ENCODE data around the gene MIS18A.

MIS18A gene

DNA sequence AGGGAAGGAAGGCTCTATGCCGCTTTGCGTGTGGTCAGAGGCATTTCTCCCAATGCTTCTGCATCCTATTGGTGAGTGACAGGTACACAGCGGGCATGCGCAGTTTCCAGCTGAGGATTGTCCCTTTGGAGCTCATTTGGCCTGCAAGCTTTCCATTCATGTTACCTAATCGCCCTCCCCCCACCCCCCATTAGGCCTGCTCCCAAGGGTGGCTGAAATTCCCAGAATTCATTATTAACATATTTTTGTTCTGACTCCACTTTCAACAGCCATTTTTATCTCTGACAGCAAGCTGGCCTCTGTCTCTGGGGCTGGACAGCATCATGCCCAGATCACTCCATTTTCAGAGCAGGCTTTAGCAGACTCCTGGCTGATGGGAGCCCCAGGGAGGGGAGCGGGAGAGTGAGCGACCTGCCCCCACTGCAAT, 25.6 kb downstream of the MIS18A start:
- DNase-seq (ENCODE audit: low spot score) = no peak

DNA sequence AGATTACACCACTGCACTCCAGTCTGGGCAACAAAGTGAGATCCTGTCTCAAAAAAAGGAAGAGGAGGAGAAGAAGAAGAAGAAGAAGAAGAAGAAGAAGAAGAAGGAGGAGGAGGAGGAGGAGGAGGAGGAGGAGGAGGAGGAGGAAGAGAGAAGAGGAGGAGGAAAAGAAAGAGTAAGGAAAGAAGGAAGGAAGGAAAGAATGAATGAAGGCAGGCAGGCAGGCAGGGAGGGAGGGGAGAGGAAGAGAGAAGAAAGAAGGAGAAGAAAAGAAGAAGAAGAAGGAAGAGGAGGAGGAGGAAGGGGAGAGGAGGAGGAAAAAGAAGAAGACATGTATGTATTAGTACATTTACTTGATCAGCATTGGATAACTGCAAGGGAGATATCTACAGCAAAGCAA, 26.7 kb downstream of the MIS18A start:
- no peak for DNase-seq (ENCODE audit: low spot score)

DNA sequence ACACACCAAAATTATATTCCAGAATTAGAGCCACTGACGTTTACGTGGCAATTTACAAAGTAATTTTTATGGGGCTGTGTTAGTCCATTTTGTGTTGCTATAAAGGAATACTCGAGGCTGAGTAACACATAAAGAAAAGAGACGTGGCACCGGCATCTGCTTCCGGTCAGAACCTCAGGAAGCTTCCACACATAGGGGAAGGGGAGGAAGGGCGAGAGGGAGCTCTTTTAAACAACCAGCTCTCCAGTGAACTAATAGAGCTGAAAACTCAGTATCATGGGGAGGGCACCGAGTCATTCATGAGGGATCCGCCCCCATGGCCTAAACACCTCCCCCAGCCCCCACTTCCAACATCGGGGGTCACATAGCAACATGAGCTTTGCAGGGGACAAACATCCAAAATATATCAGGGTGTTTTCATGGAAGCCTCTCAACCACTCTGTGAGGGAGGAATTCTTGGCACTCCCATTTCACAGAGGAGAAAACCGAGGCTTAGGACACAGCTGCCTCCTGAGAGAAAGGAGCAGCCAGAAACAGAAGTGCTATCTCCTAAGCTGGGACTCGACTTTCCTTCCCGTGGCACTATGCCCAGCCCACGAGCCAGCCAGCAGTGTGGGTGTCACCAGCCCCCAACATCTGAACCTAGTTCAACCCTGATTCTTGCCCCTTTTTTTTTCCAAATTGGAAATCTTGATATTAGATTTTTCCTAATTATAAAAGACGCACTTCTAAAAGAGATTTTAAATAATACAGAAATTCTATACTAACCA, 29.2 kb downstream of the MIS18A start:
- no peak for DNase-seq (ENCODE audit: low spot score)

DNA sequence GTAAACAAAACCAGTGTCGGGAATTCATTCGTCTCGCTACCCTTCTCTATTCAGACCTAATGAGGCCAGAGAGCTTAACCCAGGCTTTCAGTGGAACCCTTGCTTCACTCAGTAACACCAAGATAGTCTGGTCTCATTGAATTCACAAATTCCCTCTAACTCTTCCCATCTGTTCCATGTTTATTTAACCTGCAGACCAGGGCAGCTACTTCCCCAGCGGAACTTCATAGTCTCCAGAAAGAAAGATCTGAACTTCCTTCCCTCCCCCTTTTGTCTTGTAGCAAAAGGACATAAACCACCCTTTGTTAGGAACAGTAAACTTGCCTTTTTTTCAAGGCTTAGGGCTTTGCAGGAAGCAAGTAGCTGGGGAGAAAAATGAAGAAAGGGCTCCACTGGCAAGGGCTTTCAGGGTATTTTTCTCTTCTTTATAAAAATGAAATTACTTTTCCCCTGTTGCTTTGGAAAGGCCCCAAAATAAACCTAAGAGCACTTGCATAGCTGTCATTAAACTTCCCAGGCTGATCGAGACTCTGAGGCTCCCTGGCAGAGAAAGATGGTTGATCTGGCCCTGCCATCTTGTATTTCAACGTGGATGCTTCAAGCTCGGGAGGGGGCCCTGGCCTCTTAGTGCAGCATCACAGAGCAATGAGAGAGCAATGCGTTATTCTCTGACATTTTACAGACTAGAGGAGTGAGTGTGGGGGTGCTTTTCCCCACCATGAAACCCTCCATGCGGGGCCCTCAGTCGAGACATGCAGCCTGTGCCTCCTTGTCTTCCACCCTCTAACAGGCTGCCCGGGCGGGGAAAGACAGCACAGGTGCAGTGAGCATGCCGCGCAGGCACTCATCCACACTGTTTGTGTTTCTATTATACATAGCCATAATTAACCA, 30.0 kb downstream of the MIS18A start:
- DNase-seq (ENCODE audit: low spot score) = no peak

DNA sequence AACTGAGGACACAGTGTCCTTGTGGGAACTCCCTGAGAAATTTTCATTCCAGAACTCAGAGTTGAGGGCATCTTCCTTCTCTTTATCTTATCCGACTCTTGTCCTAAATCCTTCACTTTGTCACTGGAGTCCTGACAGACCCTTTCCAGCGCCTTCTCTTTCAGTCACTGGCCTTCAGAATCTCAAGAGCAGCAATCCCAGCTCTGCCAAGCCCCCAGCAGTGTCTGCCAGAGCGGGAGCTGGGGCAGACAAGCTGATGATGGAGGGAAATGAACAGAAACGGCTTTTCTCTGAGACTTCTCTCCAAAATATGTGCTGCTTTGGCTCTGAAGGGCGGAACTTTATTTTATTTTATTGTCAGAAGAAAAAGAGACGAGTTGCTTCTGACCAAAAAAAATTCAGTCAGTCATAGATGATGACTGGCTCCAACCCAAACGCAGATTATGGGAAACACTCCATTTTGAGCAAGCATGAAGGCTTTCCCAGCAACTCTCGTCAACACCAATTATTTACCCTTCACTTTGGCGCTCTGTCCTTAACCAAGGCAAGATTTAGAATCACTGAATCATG, 32.2 kb downstream of the MIS18A start:
- DNase-seq (ENCODE audit: low spot score) = no peak

DNA sequence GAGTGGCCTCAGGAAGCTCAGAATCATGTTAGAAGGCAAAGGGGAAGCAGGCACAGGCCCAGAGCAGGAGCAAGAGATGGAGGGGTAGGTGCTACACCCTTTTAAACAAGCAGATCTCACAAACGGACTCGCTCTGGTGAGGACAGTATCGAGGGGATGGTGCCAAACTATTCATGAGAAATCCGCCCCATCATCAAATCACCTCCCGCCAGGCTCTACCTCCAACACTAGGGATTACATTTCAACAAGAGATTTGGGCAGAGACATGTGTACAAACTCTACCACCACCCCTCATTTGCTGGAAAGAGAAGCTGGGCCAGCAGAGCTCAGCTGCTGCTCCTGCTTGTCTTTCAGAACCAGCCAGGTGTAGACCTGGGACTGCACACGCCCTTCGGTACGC, 32.9 kb downstream of the MIS18A start:
- DNase-seq (ENCODE audit: low spot score) = no peak

DNA sequence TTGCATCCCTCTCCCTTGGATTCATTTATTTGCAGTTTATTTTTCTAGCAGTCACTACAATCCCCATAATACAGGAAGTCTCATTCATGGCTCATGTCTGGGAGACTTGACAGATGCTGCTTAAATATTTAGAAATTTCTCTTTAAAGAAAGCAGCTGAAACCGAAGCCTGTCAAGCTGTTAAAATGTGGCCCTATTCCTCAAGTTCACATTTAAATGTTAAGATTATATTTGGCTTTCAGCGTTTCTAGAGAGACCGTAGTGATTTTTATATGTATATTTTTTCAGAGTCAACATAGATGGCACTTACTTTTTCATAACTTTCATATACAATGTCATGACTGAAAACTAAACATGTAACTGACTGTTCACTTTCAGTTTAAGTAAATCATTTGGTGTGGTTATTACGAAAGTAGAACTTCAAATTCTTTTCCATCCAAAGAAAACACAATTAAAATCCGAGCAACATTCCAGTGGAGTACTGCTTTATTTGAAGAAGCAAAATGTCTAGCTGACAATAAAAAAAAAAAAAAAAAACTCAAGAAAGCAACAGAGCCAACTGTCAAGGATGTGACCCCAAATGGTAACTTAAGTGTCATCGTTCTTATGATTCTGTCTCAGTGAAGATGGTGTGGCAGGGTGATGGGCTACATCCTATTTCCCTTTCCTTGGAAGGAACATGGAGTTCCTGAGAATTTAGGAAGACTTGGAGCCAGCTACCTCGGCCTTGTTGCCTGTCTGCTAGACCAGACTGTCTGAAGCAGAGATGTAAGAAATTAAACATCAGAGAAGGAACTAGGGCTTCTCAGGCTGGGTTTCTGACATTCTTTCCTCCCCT, 37.8 kb downstream of the MIS18A start:
- DNase-seq (ENCODE audit: low spot score) = no peak

DNA sequence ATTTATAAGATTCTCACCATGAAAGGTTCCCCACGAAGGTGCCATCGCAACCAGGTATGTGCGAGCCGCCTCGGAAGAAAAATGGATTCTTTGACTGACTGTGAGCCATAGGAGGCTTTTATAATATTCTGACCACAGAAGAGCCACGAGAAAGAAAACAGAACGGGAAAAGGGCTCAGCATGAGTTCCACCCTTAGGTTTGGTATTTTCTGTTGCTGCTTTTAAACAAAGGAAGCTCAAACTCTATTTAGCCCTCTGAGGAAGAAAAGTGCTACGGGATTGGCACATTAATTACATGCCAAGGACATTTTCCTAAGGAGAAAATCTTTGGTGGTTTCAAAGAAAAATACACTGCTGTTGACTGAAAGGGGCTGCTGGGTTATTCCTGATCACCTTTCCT, 39.3 kb downstream of the MIS18A start:
- no peak for DNase-seq (ENCODE audit: low spot score)

DNA sequence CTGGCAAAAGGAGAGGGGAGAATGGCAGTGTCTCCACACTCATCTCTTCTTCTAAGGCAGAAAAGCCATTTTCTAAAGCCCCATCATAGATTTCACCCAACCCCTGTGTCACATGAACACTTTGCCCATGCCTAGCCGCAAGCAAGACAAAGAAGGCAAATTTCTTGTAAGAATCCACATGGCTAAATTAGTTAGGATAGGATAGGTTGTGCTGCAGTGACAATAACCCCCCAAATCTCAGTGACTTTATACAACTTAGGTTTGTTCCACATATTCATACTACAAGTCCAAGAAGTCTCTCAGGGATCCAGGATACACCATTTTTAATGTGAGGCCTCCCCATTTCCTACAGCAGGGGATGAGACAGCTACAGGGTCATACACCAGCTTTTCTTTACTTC, 40.8 kb downstream of the MIS18A start:
- no peak for DNase-seq (ENCODE audit: low spot score)

DNA sequence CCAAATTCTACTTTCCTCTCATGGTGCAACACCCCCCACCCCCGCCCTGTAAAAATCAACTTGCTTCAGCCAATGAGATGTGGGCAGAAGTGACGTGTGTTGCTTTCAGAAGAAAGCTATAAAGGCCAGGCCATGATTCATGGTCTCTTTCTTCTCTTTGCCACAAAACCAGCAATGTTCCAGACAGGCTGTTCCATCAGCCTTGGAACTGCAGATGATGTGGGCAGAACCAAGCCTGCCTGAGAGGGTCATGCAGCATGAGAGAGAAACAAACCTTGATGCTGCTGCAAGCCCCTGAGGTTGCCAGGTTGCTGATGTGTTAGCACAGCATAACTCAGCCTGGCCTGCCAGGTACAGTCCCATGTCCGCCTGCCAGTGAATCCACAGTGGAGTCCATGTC, 41.8 kb downstream of the MIS18A start:
- no peak for DNase-seq (ENCODE audit: low spot score)

DNA sequence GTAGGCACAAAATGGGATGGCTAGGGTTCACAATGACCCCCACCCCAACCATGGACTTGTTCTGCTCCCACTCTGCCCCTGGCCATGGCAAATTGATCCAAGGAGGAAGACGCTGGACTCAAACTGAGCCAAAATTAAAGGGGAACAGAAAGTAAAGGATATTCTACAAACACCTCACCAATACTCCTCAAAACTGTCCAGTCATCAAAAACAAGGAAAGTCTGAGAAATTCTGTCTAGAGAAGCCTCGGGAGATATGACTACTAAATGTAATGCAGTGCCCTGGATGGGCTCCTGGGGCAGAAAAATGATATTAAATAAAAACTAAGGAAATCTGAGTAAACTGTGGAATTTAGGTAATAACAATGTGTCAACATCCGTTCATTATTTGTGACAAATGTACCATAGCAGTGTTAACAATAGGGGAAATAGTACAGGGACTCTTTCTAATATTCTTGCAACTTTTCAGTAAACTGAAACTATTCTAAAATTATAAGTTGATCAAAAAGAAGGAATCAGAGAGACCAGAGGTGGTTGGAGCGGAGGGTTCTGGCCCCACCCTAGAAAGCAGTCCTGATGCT, 45.0 kb downstream of the MIS18A start:
- DNase-seq (ENCODE audit: low spot score) = no peak

DNA sequence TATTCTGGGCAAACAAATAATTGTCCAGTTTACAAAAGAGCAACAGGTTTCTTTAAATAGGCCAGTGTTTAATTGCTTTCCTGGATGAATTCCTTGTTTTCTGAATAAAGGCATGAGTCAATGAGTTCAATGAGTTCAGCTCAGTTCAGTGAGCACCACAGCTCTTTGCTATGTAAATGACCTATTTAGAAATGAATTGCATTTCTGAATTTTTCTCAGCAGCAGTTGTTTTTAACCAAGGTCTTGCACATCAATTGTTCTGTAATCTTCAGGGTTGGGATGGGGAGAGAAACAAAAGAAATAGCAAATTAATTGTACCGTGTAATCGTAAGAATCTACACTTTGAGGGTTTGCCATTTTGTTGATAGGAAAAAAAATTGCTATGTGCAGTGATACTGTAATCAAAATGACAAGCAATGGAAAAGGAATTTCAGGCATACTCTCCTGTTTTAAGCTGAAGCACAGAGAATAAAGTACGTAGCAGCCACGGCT, 45.7 kb downstream of the MIS18A start:
- DNase-seq (ENCODE audit: low spot score) = no peak

DNA sequence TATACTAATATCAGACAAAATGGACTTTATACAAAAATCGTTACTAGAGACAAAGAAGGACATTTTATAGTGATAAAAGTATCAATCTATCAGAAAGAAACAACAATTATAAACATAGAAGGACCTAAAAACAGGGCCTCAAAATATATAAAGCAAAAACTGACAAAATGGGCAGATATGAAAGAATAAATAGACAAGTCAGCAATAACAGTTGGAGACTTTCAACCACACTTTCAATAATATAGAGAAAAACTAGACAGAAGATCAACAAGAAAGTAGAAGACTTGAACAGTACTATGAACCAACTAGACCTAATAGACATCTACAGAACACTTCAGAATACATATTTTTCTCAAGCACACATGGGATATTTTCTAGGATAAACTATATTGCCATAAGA, 52.4 kb downstream of the MIS18A start:
- DNase-seq (ENCODE audit: low spot score) = no peak

Measured in ecto neural progenitor cell (in vitro differentiated cells).